Natural killer cell (primary cell): ENCODE results near the gene CA7. TPM values are rescaled to one million over a fixed set of nuclear protein-coding genes. Genes with fewer than 3 reads are reported as not detected.

Source experiments
- ATAC-seq, 3 donors: fragments of 150-1000 bp in 2 of 3; fragments of 200-7000 bp in 1 of 3; cut with Tn5 transposase; 1 replicate in 1 of 3; 2 replicates in 2 of 3; pipeline ENCODE4 v1.10.0; 2021; ENCODE audit warnings: mild to moderate bottlenecking in 2 of 3, moderate library complexity in 2 of 3
- DNase-seq, 2 donors: peaks; one replicate each; pipeline versions ENCODE4 v3.0.0 to v3.0.0-alpha.2; 2013 to 2021; ENCODE audit warnings: mixed read lengths in 1 of 2
- H3K27ac ChIP-seq: one replicate; pipeline ENCODE4 v1.5.1; 2013; ENCODE audit warnings: mild to moderate bottlenecking, low read length
- H3K27me3 ChIP-seq: one replicate; pipeline ENCODE4 v1.6.1; 2013; ENCODE audit warnings: low read length; ENCODE audit not compliant: control insufficient read depth, insufficient read depth
- H3K36me3 ChIP-seq: one replicate; pipeline ENCODE4 v1.6.1; 2013; ENCODE audit warnings: low read length; ENCODE audit not compliant: control insufficient read depth, insufficient read depth
- H3K4me1 ChIP-seq: one replicate; pipeline ENCODE4 v1.6.1; 2013; ENCODE audit warnings: low read length; ENCODE audit not compliant: control insufficient read depth, insufficient read depth
- H3K4me3 ChIP-seq: one replicate; pipeline ENCODE4 v1.5.1; 2013; ENCODE audit warnings: low read length
- H3K9me3 ChIP-seq: one replicate; pipeline ENCODE4 v1.6.1; 2013; ENCODE audit warnings: low read length; ENCODE audit not compliant: control insufficient read depth, insufficient read depth
- H3K27ac Mint-ChIP-seq, 2 donors: one replicate each; pipeline ENCODE4 v1.8.0; 2022; ENCODE audit warnings: mild to moderate bottlenecking in 2 of 2, mixed read lengths in 2 of 2, moderate library complexity in 1 of 2
- H3K27me3 Mint-ChIP-seq, 2 donors: one replicate each; pipeline ENCODE4 v1.8.0; 2022; ENCODE audit warnings: low read depth in 2 of 2, mixed read lengths in 2 of 2
- H3K36me3 Mint-ChIP-seq: one replicate; pipeline ENCODE4 v1.8.0; 2022; ENCODE audit warnings: mixed read lengths
- H3K4me1 Mint-ChIP-seq, 2 donors: one replicate each; pipeline ENCODE4 v1.8.0; 2022; ENCODE audit warnings: mixed read lengths in 2 of 2
- H3K4me3 Mint-ChIP-seq: one replicate; pipeline ENCODE4 v1.8.0; 2022; ENCODE audit warnings: mild to moderate bottlenecking, moderate library complexity, mixed read lengths
- H3K9me3 Mint-ChIP-seq, 2 donors: one replicate each; pipeline ENCODE4 v1.8.0; 2022; ENCODE audit warnings: mixed read lengths in 2 of 2
- WGBS: methylation state at CpG from one replicate; pipeline ENCODE4 v1.1.7; 2013; ENCODE audit warnings: missing lambda C conversion rate; ENCODE audit not compliant: insufficient coverage; 5-methylcytosine and 5-hydroxymethylcytosine counted together
- intact Hi-C: fragments of 100-400 bp; cut with micrococcal nuclease; formaldehyde crosslinking; loops from one replicate; pipeline ENCODE4 v1.14.2; 2022
- total RNA-seq, 4 donors: library from RNA; stranded (reverse); fragments of 120-200 nt in 1 of 4; gene quantifications; one replicate each; pipeline versions ENCODE4 v1.2.3 to v1.2.4, GENCODE V29; 2013 to 2022
- TF ChIP-seq, protein P1 (sequence below): fragments of 200-600 bp; IDR thresholded peaks from one replicate; pipeline ENCODE4 v1.8.0; 2022; ENCODE audit warnings: antibody characterized with exemption

The CA7 gene
- total RNA-seq, 3 donors from 2014 or later (not counting 1 experiment from before 2014, with no cell fraction given), result not detected

DNA sequence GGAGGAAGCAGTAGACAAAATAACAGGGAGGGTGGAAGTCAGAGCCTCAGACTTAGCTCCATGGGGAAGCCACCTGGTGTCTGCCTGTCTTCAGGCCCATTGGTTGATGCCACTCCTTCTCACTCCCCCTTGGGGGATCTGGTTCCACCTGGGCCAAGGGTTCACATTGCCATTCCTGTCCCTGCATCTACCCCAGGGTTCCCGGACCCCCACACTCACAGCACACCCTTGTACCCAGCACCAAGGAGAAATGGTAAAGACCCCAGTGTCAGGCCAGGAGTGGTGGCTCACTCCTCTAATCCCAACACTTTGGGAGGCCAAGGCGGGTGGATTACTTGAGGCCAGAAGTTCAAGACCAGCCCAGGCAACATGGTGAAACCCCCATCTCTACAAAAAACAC is 1.0 kb upstream of the CA7 start:
- TF ChIP-seq, protein P1, sequence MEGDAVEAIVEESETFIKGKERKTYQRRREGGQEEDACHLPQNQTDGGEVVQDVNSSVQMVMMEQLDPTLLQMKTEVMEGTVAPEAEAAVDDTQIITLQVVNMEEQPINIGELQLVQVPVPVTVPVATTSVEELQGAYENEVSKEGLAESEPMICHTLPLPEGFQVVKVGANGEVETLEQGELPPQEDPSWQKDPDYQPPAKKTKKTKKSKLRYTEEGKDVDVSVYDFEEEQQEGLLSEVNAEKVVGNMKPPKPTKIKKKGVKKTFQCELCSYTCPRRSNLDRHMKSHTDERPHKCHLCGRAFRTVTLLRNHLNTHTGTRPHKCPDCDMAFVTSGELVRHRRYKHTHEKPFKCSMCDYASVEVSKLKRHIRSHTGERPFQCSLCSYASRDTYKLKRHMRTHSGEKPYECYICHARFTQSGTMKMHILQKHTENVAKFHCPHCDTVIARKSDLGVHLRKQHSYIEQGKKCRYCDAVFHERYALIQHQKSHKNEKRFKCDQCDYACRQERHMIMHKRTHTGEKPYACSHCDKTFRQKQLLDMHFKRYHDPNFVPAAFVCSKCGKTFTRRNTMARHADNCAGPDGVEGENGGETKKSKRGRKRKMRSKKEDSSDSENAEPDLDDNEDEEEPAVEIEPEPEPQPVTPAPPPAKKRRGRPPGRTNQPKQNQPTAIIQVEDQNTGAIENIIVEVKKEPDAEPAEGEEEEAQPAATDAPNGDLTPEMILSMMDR, result no peak
- H3K27me3 Mint-ChIP-seq, result peaks cover 8 to 37% of the 10 kb centered on the region in 2 donors
- H3K27ac Mint-ChIP-seq, result no peak overlapping the region
- H3K4me1 Mint-ChIP-seq, result peaks cover 0 to 15% of the 10 kb centered on the region in 2 donors
- intact Hi-C loops, result no loop called here
- Histone ChIP-seq H3K4me1 (peaks cover 10% of the 10 kb centered on the region), H3K27me3 (peaks cover 17% of the 10 kb centered on the region), H3K9me3 (no peaks in the 10 kb centered on the region), H3K4me3 (no peak overlapping the region), H3K36me3 (no peaks in the 10 kb centered on the region), H3K27ac (no peak overlapping the region)
- no peak for ATAC-seq
- no peak for DNase-seq
- peak overlapping the region; percentile 75 for H3K4me3 Mint-ChIP-seq
- no peaks in the 10 kb centered on the region for H3K36me3 Mint-ChIP-seq
- no peaks in the 10 kb centered on the region for H3K9me3 Mint-ChIP-seq
- WGBS, result 100% methylated on average over 2 of the region's 2 CpGs

GRCh38 chr16:66844009-66844341 is 239 bp upstream of the CA7 start:
- ATAC-seq (no peak), DNase-seq (no peak)
- peaks cover 0 to 16% of the 10 kb centered on the region in 2 donors for H3K4me1 Mint-ChIP-seq
- Histone ChIP-seq H3K4me1 (peaks cover 10% of the 10 kb centered on the region), H3K27ac (no peak overlapping the region), H3K4me3 (no peak overlapping the region), H3K9me3 (no peaks in the 10 kb centered on the region), H3K27me3 (peaks cover 17% of the 10 kb centered on the region), H3K36me3 (no peaks in the 10 kb centered on the region)
- TF ChIP-seq, protein P1, result no peak
- WGBS, result 28% methylated on average over 14 of the region's 14 CpGs
- no peak overlapping the region for H3K27ac Mint-ChIP-seq
- H3K36me3 Mint-ChIP-seq, result no peaks in the 10 kb centered on the region
- H3K27me3 Mint-ChIP-seq, result peaks cover 8 to 37% of the 10 kb centered on the region in 2 donors
- H3K9me3 Mint-ChIP-seq, result no peaks in the 10 kb centered on the region
- H3K4me3 Mint-ChIP-seq, result peak overlapping the region; percentile 75
- intact Hi-C loops, result no loop called here

DNA sequence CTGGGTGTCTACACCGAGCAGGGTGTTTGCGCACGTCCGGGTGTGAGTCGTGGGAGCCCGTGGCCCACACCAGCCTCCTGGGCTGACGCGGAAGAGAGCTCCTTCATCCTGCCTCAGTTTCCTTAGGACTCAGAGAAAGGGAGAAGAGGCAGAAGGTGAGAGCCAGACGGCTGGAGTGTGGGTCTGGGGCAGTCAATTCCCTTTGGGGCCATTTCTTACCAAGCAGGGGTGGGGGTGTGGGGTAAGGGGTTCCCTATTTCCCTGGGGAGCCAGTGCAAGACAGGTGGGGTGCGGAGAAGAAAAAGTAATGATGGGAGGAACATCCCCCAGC is 831 bp downstream of the CA7 start:
- Histone ChIP-seq H3K36me3 (no peaks in the 10 kb centered on the region), H3K4me3 (no peak overlapping the region), H3K9me3 (no peaks in the 10 kb centered on the region), H3K27ac (no peak overlapping the region), H3K27me3 (peaks cover 17% of the 10 kb centered on the region), H3K4me1 (peaks cover 10% of the 10 kb centered on the region)
- DNase-seq (no peak), ATAC-seq (peak in 2 of 3 donors; percentile 12 to 52)
- Mint-ChIP-seq H3K27me3 (peaks cover 8 to 33% of the 10 kb centered on the region in 2 donors), H3K9me3 (no peaks in the 10 kb centered on the region), H3K4me3 (no peak overlapping the region), H3K27ac (no peak overlapping the region), H3K36me3 (no peaks in the 10 kb centered on the region), H3K4me1 (peaks cover 0 to 16% of the 10 kb centered on the region in 2 donors)
- WGBS, result 11% methylated on average over 9 of the region's 10 CpGs
- intact Hi-C loops, result no loop called here
- TF ChIP-seq, protein P1, result no peak

- Mint-ChIP-seq H3K9me3 (no peaks in the 10 kb centered on the region), H3K36me3 (no peaks in the 10 kb centered on the region), H3K4me3 (no peak overlapping the region), H3K27ac (no peak overlapping the region), H3K4me1 (peaks cover 0 to 16% of the 10 kb centered on the region in 2 donors), H3K27me3 (peaks cover 8 to 32% of the 10 kb centered on the region in 2 donors)
- H3K36me3 ChIP-seq, result no peaks in the 10 kb centered on the region
- ATAC-seq (no peak), DNase-seq (no peak)
- no peak overlapping the region for H3K4me3 ChIP-seq
- H3K27me3 ChIP-seq, result peaks cover 17% of the 10 kb centered on the region
- peaks cover 10% of the 10 kb centered on the region for H3K4me1 ChIP-seq
- 77% methylated on average over 9 of the region's 9 CpGs for WGBS
- intact Hi-C loops, result no loop called here
- no peak overlapping the region for H3K27ac ChIP-seq
- TF ChIP-seq, protein P1, result no peak
- H3K9me3 ChIP-seq, result no peaks in the 10 kb centered on the region
Observed at GRCh38 chr16:66845791-66846221, 1.6 kb downstream of the CA7 start.
